Mucosa of gallbladder (tissue), 1 donor: ENCODE results near the gene RFX2. TPM values are rescaled to one million over a fixed set of nuclear protein-coding genes. Genes with fewer than 3 reads are reported as not detected.

ENCODE experiments used
- DNase-seq: peaks from one replicate; pipeline ENCODE4 v3.0.0-alpha.2; 2020; ENCODE audit warnings: low spot score
- total RNA-seq: library from RNA; stranded (reverse); gene quantifications from one replicate; pipeline ENCODE4 v1.2.1, GENCODE V29; 2021
- donor health status: DM: no; HTN: no; CAD: no.

RFX2 gene
- total RNA-seq, 1 donor from 2014 or later, result 8.6 TPM

- DNase-seq, result no peak
These were observed 6.4 kb downstream of the RFX2 start for GRCh38 chr19:6103894-6104293.

- DNase-seq, result peak; percentile 78
These were observed 7.1 kb downstream of the RFX2 start for GRCh38 chr19:6103217-6103644.

- DNase-seq, result no peak
These were observed 8.3 kb downstream of the RFX2 start for GRCh38 chr19:6101991-6102390.

- no peak for DNase-seq
These were observed 8.9 kb downstream of the RFX2 start for GRCh38 chr19:6101291-6101825.

GRCh38 chr19:6100284-6100915 lies 9.9 kb downstream of the RFX2 start:
- DNase-seq, result no peak

- DNase-seq, result no peak
These were observed 10.7 kb downstream of the RFX2 start for GRCh38 chr19:6099599-6099998.

- DNase-seq, result no peak
These were observed 11.3 kb downstream of the RFX2 start for GRCh38 chr19:6099033-6099432.

GRCh38 chr19:6098574-6098973 lies 11.7 kb downstream of the RFX2 start:
- no peak for DNase-seq

- DNase-seq, result no peak
These were observed 12.4 kb downstream of the RFX2 start for GRCh38 chr19:6097911-6098310.

GRCh38 chr19:6095760-6096159 lies 14.5 kb downstream of the RFX2 start:
- DNase-seq, result no peak

GRCh38 chr19:6092329-6093286 lies 17.7 kb downstream of the RFX2 start:
- peak; percentile 90 for DNase-seq

GRCh38 chr19:6091771-6092291 lies 18.5 kb downstream of the RFX2 start:
- DNase-seq, result peak; percentile 30

GRCh38 chr19:6090634-6091033 lies 19.7 kb downstream of the RFX2 start:
- DNase-seq, result no peak

GRCh38 chr19:6088602-6089049 lies 21.7 kb downstream of the RFX2 start:
- DNase-seq, result no peak

- DNase-seq, result peak; percentile 23
These were observed 23.2 kb downstream of the RFX2 start for GRCh38 chr19:6087074-6087571.

- DNase-seq, result no peak
These were observed 24.1 kb downstream of the RFX2 start for GRCh38 chr19:6086068-6086788.

GRCh38 chr19:6084821-6085220 lies 25.5 kb downstream of the RFX2 start:
- DNase-seq, result no peak

GRCh38 chr19:6079107-6079506 lies 31.2 kb downstream of the RFX2 start:
- no peak for DNase-seq

GRCh38 chr19:6078068-6078467 lies 32.2 kb downstream of the RFX2 start:
- DNase-seq, result no peak

GRCh38 chr19:6076675-6077463 lies 33.4 kb downstream of the RFX2 start:
- no peak for DNase-seq

GRCh38 chr19:6076291-6076665 lies 34.0 kb downstream of the RFX2 start:
- DNase-seq, result no peak
